GM19351 (cell line): ENCODE results near the gene CSTA.

Experiments
- ATAC-seq: cut with Tn5 transposase; IDR thresholded peaks from one replicate; pipeline ENCODE4 v1.9.1; 2021; ENCODE audit warnings: mild to moderate bottlenecking, moderate library complexity; ENCODE audit not compliant: unreplicated experiment

Gene CSTA, protein sequence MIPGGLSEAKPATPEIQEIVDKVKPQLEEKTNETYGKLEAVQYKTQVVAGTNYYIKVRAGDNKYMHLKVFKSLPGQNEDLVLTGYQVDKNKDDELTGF

DNA sequence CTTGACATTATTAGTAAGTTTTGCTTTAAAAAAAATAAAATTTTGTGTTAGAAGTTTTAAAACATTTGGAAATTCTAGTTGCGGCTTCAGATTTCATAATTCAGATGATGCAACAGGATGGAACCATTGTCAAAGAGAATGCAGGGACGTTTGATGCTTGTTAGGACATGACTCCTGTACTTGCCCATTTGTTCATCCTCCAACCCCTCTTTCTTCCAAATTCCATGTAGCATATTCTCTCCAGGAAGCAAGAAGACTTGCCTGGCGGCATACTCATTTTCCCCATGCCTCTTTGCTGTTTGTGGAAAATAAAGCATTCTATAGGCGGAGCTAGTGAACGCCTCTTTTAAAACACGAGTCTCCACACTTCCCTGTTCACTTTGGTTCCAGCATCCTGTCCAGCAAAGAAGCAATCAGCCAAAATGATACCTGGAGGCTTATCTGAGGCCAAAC is at the start of gene CSTA:
TSS of gene CSTA (plus strand) at position 378 of the 453 bp plus-strand sequence. CDS start at position 423, 45 bp downstream.
- ATAC-seq = no peak

DNA sequence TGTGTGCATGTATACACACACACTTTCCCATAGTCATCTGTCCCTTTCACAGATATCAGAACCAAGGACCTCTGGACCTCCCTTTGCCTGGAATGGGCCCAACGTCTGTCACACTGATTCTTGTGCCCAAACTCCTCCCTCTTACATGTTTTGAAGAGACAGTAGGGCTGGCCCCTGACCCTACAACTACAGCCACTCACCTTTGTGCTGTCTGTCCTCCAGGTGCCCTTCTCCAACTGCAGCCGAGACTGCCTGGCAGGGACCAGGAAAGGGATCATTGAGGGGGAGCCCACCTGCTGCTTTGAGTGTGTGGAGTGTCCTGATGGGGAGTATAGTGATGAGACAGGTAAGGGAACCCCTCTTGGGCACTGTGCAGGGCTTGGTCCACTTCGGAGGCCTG is 43.2 kb upstream of the CSTA start:
- ATAC-seq = no peak

DNA sequence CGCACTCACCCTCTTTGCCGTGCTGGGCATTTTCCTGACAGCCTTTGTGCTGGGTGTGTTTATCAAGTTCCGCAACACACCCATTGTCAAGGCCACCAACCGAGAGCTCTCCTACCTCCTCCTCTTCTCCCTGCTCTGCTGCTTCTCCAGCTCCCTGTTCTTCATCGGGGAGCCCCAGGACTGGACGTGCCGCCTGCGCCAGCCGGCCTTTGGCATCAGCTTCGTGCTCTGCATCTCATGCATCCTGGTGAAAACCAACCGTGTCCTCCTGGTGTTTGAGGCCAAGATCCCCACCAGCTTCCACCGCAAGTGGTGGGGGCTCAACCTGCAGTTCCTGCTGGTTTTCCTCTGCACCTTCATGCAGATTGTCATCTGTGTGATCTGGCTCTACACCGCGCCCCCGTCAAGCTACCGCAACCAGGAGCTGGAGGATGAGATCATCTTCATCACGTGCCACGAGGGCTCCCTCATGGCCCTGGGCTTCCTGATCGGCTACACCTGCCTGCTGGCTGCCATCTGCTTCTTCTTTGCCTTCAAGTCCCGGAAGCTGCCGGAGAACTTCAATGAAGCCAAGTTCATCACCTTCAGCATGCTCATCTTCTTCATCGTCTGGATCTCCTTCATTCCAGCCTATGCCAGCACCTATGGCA is 41.1 kb upstream of the CSTA start:
- ATAC-seq = no peak

DNA sequence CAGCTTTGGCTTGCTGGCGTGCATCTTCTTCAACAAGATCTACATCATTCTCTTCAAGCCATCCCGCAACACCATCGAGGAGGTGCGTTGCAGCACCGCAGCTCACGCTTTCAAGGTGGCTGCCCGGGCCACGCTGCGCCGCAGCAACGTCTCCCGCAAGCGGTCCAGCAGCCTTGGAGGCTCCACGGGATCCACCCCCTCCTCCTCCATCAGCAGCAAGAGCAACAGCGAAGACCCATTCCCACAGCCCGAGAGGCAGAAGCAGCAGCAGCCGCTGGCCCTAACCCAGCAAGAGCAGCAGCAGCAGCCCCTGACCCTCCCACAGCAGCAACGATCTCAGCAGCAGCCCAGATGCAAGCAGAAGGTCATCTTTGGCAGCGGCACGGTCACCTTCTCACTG is 40.6 kb upstream of the CSTA start:
- no peak for ATAC-seq

DNA sequence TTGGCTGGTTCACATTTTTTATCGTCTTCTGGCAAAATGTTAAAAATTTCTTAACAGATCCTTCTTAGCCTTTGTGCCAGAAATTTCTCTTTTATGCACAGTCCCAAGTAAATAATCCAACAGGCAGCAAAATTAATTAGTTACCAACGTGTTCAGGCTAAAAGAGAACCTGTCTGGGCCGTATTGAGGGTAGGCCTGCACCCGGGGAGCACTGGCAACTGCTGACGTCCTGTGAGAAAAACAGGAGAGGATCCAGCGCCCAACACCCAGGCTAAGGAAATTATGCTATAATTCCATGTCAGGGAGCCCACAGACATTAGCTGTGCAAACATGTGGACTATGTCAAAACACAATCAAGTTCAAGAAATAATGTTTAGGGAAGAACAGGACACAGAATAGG is 30.7 kb upstream of the CSTA start:
- ATAC-seq = no peak

DNA sequence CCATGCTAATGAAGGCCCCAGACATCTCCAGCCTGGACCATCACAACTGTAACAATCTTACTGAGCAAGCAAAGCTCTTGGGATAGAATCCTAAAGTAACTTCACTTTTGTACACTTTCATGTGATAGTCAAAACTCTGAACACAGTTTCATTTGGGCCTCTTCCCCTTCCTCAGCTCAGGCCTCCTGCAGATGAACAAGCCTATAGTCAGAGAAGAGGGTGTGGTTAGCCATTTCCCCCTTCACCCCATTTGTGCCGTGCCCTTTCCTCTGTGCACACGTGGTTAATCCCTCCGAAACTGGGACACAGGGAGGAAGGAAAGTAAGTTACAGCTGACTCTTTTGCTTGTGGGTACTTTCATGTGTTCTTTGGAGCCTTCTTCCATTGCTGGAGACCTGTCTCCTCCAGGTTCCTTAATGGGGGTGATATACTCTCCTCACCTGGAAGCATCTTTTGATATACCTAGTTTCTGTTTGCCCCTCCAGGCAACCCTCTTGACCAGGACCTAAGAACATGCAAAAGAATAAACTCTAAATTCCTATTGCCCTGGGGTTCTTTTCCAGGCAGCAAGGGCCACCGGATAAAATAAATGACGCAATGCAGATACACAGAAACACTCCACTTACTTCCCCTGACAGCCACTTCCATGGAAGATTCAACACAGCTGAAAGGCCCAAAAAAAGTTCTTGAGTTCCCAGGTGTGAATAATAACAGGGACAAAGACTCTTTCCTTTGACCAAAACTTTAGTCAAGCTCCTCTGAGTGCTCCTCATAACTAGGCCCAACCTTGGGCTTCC is 29.6 kb upstream of the CSTA start:
- ATAC-seq = no peak

DNA sequence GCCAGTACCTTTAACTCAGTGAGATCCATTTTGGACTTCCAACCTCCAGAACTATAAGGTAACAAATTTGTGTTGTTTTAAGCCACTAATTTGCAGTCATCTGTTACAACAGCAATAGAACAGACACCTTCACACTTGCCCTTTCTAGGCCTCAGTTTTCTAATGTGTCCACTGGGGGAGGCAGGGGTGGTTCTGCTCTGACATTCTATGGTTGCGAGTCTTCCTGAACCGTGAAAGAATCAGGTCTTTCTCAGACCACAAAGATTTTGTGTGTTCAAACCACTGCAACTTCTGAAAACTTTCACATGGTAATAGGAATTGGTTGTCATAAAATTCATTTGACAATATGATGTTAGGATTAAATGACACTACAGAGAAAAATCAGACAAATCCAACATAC is 26.8 kb upstream of the CSTA start:
- ATAC-seq = peak; percentile 76

DNA sequence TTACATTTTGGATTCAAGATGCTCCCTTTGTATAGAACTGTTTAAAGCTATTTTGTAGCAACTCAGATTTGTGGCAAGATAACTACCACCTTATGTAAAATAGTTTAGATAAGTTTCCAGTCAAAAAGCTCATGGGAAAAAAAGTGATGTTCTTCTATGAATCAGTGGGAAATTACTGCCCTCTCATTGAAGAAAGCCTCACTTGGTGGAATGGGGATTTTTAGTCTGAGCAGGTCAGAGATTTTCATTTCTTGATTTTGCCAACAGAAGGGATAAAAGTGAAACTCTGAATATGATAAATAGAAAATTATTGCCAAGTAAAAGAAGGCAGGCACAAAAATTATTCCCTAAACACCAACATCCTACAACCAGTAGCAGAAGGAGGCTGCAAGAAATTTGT is 25.8 kb upstream of the CSTA start:
- ATAC-seq = no peak

DNA sequence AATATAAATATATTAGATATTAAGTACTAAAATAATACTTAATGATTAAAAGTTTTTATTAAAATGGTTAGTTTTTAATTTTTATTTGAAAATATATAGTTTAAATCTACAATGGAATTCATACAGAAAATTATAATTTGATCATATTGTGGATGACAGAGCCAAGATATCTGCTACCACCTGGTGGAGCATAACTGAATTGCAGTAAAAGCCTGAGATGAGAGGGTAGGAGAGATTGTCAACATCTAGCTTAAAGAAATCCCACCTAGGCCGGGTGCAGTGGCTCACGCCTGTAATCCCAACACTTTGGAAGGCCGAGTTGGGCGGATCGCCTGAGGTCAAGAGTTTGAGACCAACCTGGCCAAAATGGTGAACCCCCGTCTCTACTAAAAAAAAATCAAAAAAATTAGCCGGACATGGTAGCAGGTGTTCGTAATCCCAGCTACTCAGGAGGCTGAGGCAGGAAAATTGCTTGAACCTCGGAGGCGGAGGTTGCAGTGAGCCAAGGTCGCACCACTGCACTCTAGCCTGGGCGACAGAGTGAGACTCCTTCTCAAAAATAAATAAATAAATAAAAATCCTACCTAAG is 25.1 kb upstream of the CSTA start:
- ATAC-seq = no peak

DNA sequence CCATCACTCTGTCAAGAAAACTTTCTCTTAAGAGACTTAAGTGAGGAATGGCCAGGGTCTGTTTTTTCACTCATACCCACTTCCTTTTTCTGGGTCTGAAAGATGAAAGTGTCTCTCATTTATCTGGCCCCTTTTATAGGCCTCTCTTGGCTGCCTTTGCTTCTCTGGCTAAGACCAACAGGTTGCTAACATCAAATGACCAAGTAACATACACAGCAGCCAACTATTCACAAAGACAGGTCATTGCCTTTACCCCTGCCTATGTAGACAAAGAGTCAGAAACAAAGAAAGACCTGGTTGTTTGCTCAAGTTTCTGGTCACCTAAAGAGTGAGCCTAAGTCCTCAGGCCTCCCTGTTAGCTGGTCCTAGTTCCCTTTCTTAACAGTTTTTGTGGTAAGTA is 24.0 kb upstream of the CSTA start:
- peak; percentile 55 for ATAC-seq

DNA sequence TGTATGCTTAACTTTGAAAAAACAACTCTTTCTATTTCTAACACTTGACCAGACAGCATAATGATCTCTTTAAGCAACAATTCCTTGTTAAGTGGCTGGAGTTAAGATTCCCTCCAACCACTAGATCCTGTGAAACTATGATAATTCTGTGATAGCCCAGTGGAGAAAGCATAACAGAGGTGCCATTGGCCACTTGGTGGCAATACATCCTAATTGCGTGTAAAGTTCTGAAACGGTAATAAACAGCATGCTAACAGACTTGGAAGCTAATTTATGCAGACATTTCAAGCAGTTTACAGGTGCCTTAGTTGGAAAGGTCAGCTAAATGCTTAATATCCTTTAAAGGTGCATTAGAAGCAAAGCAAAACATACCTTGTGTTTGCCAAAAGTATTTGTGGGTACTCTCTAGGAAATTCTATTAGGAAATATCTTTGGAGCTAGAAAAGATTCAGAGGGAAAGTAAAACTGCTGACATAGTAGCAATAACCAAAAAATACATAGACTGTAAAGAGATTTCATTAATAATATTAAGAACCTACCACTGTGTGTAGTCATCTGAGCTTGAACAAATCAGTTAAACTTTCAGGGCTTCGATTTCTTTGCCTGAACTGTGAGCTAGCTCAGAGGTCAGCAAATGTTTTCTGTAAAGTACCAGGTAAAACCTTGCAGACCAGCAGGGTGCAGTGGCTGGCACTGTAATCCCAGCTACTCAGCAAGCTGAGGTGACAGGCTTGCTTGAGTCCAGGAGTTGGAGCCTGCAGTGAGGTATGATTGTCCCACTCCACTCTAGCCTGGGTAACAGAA is 19.0 kb upstream of the CSTA start:
- ATAC-seq = no peak

DNA sequence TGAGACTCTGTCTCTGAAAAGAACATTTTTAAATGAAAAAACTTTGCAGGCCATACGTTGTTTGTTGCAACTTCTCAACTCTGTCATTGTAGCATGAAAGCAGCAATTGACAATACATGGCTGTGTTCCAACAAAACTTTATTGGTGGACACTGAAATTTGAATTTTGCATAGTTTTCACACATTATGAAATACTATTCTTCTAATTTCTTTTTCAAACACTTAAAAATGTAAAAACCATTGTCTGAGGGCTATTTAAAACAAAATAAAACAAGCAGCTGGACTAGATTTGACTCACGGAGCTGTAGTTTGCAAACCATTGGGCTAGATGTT is 18.5 kb upstream of the CSTA start:
- no peak for ATAC-seq

DNA sequence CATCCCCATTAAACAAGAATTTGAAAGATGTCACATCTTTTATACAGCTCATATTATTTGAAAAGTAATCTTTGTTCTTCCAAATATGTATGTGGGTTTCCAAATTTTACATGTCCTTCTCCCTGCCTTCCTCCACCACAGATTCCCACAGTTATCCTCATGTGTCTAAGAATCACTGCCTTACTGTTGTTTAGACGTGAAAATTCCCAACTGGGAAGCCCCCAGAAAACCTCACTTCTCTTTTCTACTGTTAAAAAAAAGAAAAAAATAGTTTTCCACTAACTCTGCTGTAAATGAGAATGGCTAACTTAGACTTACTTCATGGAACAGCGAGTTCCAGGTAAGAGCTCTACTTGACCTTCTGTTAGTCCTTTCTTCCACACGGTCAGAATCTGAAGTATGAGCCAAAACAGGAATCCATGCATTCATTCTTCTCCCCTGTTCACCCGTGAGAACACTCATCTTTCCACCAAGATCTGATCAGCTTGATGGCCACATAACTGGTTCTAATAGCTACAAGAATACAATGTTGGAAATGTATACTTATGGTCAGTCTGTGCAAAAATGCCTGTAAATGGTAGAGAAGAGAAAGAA is 17.9 kb upstream of the CSTA start:
- no peak for ATAC-seq

DNA sequence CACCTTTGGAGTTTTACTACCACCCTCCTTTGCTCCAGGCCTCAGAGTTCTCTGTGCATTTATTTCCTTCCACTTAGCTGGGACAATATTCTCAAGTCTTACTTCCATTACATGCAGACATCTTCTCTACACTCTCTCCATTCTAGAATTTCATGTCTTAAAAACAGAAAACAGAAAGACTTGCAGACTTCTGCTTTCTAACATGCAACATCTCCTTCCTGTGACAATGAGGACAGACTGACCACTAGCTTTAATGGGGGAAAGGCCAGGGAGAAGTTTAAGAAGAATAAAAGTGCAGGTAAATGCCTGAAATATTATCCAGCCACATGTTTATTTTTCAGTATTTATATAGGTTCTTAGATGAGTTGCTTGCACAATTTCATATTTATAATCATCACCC is 17.1 kb upstream of the CSTA start:
- ATAC-seq = no peak

DNA sequence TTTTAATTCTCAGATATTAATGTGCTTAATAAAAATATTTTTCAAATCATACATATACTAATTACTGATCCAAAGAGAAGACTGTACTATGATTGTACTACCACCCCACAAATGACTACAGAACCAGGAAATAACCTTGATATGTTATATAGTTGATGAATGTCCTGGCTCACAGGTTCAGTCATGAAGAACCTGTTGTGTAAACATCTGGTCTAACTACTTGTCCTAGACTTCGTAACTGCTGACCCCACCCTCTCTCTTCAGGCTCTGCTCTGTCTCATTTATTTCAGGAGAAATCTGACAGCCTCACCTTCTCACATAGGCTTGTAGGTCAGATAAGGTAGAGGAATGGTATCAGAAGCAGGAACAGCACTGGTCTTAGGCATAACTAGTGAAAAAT is 14.7 kb upstream of the CSTA start:
- no peak for ATAC-seq

DNA sequence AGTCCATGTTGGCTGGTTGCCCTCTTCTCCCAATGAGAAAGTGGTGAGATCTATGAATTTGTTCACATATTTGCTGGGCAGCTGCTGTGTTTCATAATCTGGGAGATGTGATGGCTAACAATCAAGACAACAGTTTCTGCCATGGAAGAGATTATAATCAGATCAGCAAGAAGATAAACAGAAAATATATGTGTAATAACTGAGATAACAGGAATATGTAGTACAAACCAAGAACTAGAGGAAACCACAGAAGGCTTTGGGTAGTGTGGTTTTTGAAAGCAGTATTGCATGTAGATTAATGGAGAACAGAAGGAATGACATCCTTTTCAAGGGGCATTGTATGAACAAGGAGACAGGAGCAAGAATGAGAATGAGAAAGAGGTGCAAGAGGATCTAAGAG is 12.2 kb upstream of the CSTA start:
- ATAC-seq = no peak

DNA sequence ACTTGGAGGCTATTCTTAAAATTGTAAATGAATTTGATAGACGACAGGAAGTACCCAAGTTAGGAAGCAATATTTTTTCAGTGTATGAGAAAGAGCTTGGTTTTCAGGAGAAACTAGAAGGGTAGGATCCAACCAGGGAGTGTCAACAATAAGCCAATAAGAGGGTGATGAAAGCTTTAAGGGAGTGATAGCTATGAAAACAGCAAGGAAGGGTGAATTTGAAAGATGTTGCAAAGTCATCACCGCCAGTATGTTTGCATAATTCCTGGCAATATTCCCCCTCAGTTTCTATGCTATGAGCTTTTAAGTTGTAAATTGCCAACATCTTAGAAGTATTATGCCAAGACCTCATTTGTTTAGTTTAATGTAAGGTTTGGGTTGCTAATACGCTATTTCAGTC is 11.8 kb upstream of the CSTA start:
- no peak for ATAC-seq

DNA sequence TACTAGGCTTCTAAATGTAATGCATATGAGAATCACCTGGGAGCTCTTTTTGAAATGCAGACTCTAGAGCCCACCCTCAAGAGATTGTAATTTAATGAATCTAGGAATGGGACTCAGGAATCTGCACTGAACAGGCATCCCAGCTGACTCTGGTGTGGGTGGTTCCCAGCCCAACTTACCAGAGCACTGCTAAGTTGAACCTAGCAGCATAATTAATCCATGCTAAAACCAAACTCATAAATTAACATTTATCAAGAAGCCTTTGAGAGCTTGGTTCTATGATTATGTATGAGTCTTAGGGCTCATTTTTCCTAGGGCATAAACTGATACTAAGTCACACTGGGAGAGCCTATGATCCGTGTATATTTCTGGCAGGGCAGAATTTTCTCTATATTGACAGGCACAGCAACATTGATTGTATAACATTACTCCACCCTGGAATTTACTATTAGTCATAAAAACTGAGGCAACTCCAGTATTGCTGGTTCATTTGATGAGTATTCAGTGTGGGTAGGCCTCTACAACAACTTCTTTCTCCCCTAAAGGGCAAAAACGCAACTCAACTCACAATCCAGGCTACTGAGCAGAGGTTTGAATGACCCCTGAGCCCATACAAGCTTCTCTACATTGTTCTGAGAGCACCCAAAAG is 10.7 kb upstream of the CSTA start:
- no peak for ATAC-seq

DNA sequence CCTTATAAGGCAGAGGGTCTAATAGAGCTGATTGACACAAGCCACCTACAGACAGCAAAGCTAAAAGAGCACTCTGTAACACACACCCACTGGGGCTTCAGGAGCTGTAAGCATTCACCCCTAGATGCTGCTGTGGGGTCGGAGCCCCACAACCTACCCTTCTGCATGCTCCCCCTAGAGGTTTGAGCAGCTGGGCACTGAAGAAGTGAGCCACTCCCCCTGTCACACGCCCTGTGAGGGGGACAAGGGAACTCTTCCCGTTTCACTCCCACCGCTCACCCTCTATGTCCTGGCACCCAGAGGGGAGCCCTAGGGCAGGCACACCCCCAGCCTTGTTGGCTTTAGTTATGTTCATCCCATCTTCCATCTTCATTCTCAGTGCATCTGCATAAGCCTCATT is 9.4 kb upstream of the CSTA start:
- ATAC-seq = no peak

DNA sequence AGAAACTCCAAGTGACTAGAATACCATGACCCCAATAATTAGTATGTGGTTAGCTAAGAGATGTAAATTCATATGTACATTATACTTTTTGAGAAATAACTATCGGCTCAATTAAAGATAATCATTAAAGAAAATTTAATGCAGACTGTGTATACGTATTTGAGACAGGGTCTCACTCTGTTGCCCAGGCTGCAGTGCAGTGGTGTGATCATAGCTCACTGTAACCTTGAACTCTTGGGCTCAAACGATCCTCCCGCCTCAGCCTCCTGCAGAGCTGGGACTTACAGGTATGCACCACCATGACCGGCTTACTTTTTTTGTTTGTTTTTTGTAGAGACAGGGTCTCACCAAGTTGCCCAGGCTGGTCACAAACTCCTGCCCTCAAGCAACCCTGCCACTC is 8.7 kb upstream of the CSTA start:
- no peak for ATAC-seq
